ENCODE results near the gene MAP2K5.
"Not testable (repeated sequence)": the region's sequence is repeated elsewhere in the genome, so short reads cannot be mapped to it uniquely, and the experiment has no call there.

Gene MAP2K5

GRCh38 chr15:67646847-67647246 is 104.3 kb downstream of the MAP2K5 start:
- Mint-ChIP-seq H3K4me1 (ENCODE audit: low read depth) (no peaks in the 10 kb centered on the region), H3K9me3 (no peaks in the 10 kb centered on the region), H3K36me3 (ENCODE audit: low read depth) (peaks cover 66% of the 10 kb centered on the region), H3K27ac (no peak overlapping the region), H3K4me3 (no peak overlapping the region), H3K27me3 (no peaks in the 10 kb centered on the region)
- intact Hi-C loops (cut with micrococcal nuclease) = no loop called here

- H3K36me3 Mint-ChIP-seq (ENCODE audit: low read depth) = peaks cover 88% of the 10 kb centered on the region
- peaks cover 39% of the 10 kb centered on the region for H3K9me3 Mint-ChIP-seq
Observed at GRCh38 chr15:67652586-67652985, 110.1 kb downstream of the MAP2K5 start.

GRCh38 chr15:67660446-67660845 is 117.9 kb downstream of the MAP2K5 start:
- H3K36me3 Mint-ChIP-seq (ENCODE audit: low read depth) = peaks cover 67% of the 10 kb centered on the region
- no peak overlapping the region for H3K27ac Mint-ChIP-seq

More at GRCh38 chr15:67652586-67652985, 110.1 kb downstream of the MAP2K5 start:
- no peak overlapping the region for H3K27ac Mint-ChIP-seq
- intact Hi-C loops (cut with micrococcal nuclease) = no loop called here
- no peaks in the 10 kb centered on the region for H3K27me3 Mint-ChIP-seq
- no peak overlapping the region for H3K4me3 Mint-ChIP-seq
- H3K4me1 Mint-ChIP-seq (ENCODE audit: low read depth) = no peaks in the 10 kb centered on the region

GRCh38 chr15:67660874-67661606 is 118.5 kb downstream of the MAP2K5 start:
- Mint-ChIP-seq H3K4me1 (ENCODE audit: low read depth) (no peaks in the 10 kb centered on the region), H3K9me3 (peaks cover 2% of the 10 kb centered on the region), H3K4me3 (no peak overlapping the region), H3K36me3 (ENCODE audit: low read depth) (peaks cover 66% of the 10 kb centered on the region), H3K27me3 (no peaks in the 10 kb centered on the region), H3K27ac (no peak overlapping the region)
- intact Hi-C loops (cut with micrococcal nuclease) = no loop called here

More at GRCh38 chr15:67660446-67660845, 117.9 kb downstream of the MAP2K5 start:
- intact Hi-C loops (cut with micrococcal nuclease) = no loop called here
- no peak overlapping the region for H3K4me3 Mint-ChIP-seq
- H3K27me3 Mint-ChIP-seq = no peaks in the 10 kb centered on the region
- no peaks in the 10 kb centered on the region for H3K4me1 Mint-ChIP-seq (ENCODE audit: low read depth)
- peaks cover 8% of the 10 kb centered on the region for H3K9me3 Mint-ChIP-seq

GRCh38 chr15:67670647-67671305 is 128.3 kb downstream of the MAP2K5 start:
- H3K27me3 Mint-ChIP-seq = no peaks in the 10 kb centered on the region
- H3K27ac Mint-ChIP-seq = no peak overlapping the region
- peaks cover 12% of the 10 kb centered on the region for H3K36me3 Mint-ChIP-seq (ENCODE audit: low read depth)
- H3K9me3 Mint-ChIP-seq = no peaks in the 10 kb centered on the region
- no peaks in the 10 kb centered on the region for H3K4me1 Mint-ChIP-seq (ENCODE audit: low read depth)
- intact Hi-C loops (cut with micrococcal nuclease) = no loop called here
- no peak overlapping the region for H3K4me3 Mint-ChIP-seq

- peaks cover 12% of the 10 kb centered on the region for H3K36me3 Mint-ChIP-seq (ENCODE audit: low read depth)
- H3K9me3 Mint-ChIP-seq; H3K27ac Mint-ChIP-seq; intact Hi-C loops (cut with micrococcal nuclease); H3K4me1 Mint-ChIP-seq (ENCODE audit: low read depth); H3K4me3 Mint-ChIP-seq; H3K27me3 Mint-ChIP-seq: not testable (repeated sequence)
Observed at GRCh38 chr15:67672834-67673233, 130.3 kb downstream of the MAP2K5 start.

GRCh38 chr15:67674983-67675382 is 132.5 kb downstream of the MAP2K5 start:
- no peaks in the 10 kb centered on the region for H3K4me1 Mint-ChIP-seq (ENCODE audit: low read depth)

GRCh38 chr15:67678089-67678488 is 135.6 kb downstream of the MAP2K5 start:
- Mint-ChIP-seq H3K4me1 (ENCODE audit: low read depth) (no peaks in the 10 kb centered on the region), H3K9me3 (peaks cover under 1% of the 10 kb centered on the region), H3K27ac (no peak overlapping the region), H3K36me3 (ENCODE audit: low read depth) (peaks cover 22% of the 10 kb centered on the region), H3K4me3 (no peak overlapping the region), H3K27me3 (no peaks in the 10 kb centered on the region)
- intact Hi-C loops (cut with micrococcal nuclease) = no loop called here

More at GRCh38 chr15:67674983-67675382, 132.5 kb downstream of the MAP2K5 start:
- Mint-ChIP-seq H3K36me3 (ENCODE audit: low read depth) (peaks cover 16% of the 10 kb centered on the region), H3K27ac (no peak overlapping the region), H3K4me3 (no peak overlapping the region), H3K27me3 (no peaks in the 10 kb centered on the region), H3K9me3 (no peaks in the 10 kb centered on the region)
- intact Hi-C loops (cut with micrococcal nuclease) = no loop called here

- Mint-ChIP-seq H3K4me3 (no peak overlapping the region), H3K36me3 (ENCODE audit: low read depth) (peaks cover 30% of the 10 kb centered on the region), H3K27ac (no peak overlapping the region), H3K27me3 (no peaks in the 10 kb centered on the region), H3K9me3 (peaks cover 9% of the 10 kb centered on the region), H3K4me1 (ENCODE audit: low read depth) (no peaks in the 10 kb centered on the region)
- intact Hi-C loops (cut with micrococcal nuclease) = no loop called here
Observed at GRCh38 chr15:67678993-67679392, 136.5 kb downstream of the MAP2K5 start.

GRCh38 chr15:67680641-67681040 is 138.1 kb downstream of the MAP2K5 start:
- Mint-ChIP-seq H3K27me3 (no peaks in the 10 kb centered on the region), H3K27ac (no peak overlapping the region), H3K4me1 (ENCODE audit: low read depth) (no peaks in the 10 kb centered on the region), H3K9me3 (peaks cover 26% of the 10 kb centered on the region), H3K4me3 (no peak overlapping the region), H3K36me3 (ENCODE audit: low read depth) (peaks cover 46% of the 10 kb centered on the region)
- intact Hi-C loops (cut with micrococcal nuclease) = no loop called here

- no peaks in the 10 kb centered on the region for H3K27me3 Mint-ChIP-seq
- H3K4me3 Mint-ChIP-seq = no peak overlapping the region
- intact Hi-C loops (cut with micrococcal nuclease) = no loop called here
- H3K9me3 Mint-ChIP-seq = peaks cover 32% of the 10 kb centered on the region
- H3K36me3 Mint-ChIP-seq (ENCODE audit: low read depth) = peaks cover 53% of the 10 kb centered on the region
- H3K27ac Mint-ChIP-seq = no peak overlapping the region
- no peaks in the 10 kb centered on the region for H3K4me1 Mint-ChIP-seq (ENCODE audit: low read depth)
Observed at GRCh38 chr15:67685008-67685599, 142.6 kb downstream of the MAP2K5 start.

- Mint-ChIP-seq H3K9me3 (peaks cover 32% of the 10 kb centered on the region), H3K36me3 (ENCODE audit: low read depth) (peaks cover 53% of the 10 kb centered on the region)
Observed at GRCh38 chr15:67685716-67686115, 143.2 kb downstream of the MAP2K5 start.

GRCh38 chr15:67690936-67691335 is 148.4 kb downstream of the MAP2K5 start:
- Mint-ChIP-seq H3K27me3 (no peaks in the 10 kb centered on the region), H3K27ac (no peak overlapping the region), H3K9me3 (peaks cover 4% of the 10 kb centered on the region), H3K36me3 (ENCODE audit: low read depth) (peaks cover 9% of the 10 kb centered on the region), H3K4me1 (ENCODE audit: low read depth) (no peaks in the 10 kb centered on the region), H3K4me3 (no peak overlapping the region)
- intact Hi-C loops (cut with micrococcal nuclease) = no loop called here

More at GRCh38 chr15:67685716-67686115, 143.2 kb downstream of the MAP2K5 start:
- no peaks in the 10 kb centered on the region for H3K4me1 Mint-ChIP-seq (ENCODE audit: low read depth)
- H3K27ac Mint-ChIP-seq = no peak overlapping the region
- no peak overlapping the region for H3K4me3 Mint-ChIP-seq
- H3K27me3 Mint-ChIP-seq = no peaks in the 10 kb centered on the region
- intact Hi-C loops (cut with micrococcal nuclease) = no loop called here

- no peak overlapping the region for H3K27ac Mint-ChIP-seq
- H3K27me3 Mint-ChIP-seq = no peaks in the 10 kb centered on the region
- H3K36me3 Mint-ChIP-seq (ENCODE audit: low read depth) = peaks cover 9% of the 10 kb centered on the region
- H3K9me3 Mint-ChIP-seq = no peaks in the 10 kb centered on the region
- intact Hi-C loops (cut with micrococcal nuclease) = no loop called here
- H3K4me1 Mint-ChIP-seq (ENCODE audit: low read depth) = no peaks in the 10 kb centered on the region
- H3K4me3 Mint-ChIP-seq = no peak overlapping the region
Observed at GRCh38 chr15:67691450-67691849, 148.9 kb downstream of the MAP2K5 start.

Data from dendritic cell treated with granulocyte-macrophage colony-stimulating factor and Interleukin-4, amounts not matched to agents 40 ng/mL and 50 ng/mL, for 4 days (primary cell).